Measurements from ENCODE around the gene LCOR.

Gene LCOR

GRCh38 chr10:96831867-96832720, at the start of gene LCOR:
Gene LCOR, plus strand, starts transcription at chr10:96832298. Its CDS starts 116,760 bp downstream, at chr10:96949058.
- no peak for TF ChIP-seq SNAI2 (CRISPR knock-in tag; IDR thresholded peaks at IDR 0.05)
- no peak for TF ChIP-seq CSRNP3 (CRISPR knock-in tag; IDR thresholded peaks at IDR 0.05)
- TF ChIP-seq ESRRG (CRISPR knock-in tag; IDR thresholded peaks at IDR 0.05) = no peak
- TF ChIP-seq PATZ1 (CRISPR knock-in tag; IDR thresholded peaks at IDR 0.05; ENCODE audit: borderline replicate concordance) = 0 out of 2 replicates have a peak, but pooled peaks have one; percentile 46
- 0 out of 2 replicates have a peak, but pooled peaks have one; percentile 53 for TF ChIP-seq ZFP3 (CRISPR knock-in tag; IDR thresholded peaks at IDR 0.05)
- 0 out of 2 replicates have a peak, but pooled peaks have one; percentile 57 for TF ChIP-seq GLIS3 (CRISPR knock-in tag; IDR thresholded peaks at IDR 0.05)
- TF ChIP-seq ZFP30 (CRISPR knock-in tag; IDR thresholded peaks at IDR 0.05) = no peak
- no peak for TF ChIP-seq ZNF565 (CRISPR knock-in tag; conservative IDR thresholded peaks at IDR 0.05; ENCODE audit: low read depth)
- peak; percentile 65 for ATAC-seq

- ATAC-seq = no peak
- TF ChIP-seq ZNF565 (CRISPR knock-in tag; conservative IDR thresholded peaks at IDR 0.05; ENCODE audit: low read depth) (no peak), ZFP3 (CRISPR knock-in tag; IDR thresholded peaks at IDR 0.05) (no peak), ZNF8 (CRISPR knock-in tag; IDR thresholded peaks at IDR 0.05) (no peak), PPARA (CRISPR knock-in tag; IDR thresholded peaks at IDR 0.05; ENCODE audit: borderline replicate concordance) (no peak), ZFP30 (CRISPR knock-in tag; IDR thresholded peaks at IDR 0.05) (no peak), CSRNP3 (CRISPR knock-in tag; IDR thresholded peaks at IDR 0.05) (no peak), ESRRG (CRISPR knock-in tag; IDR thresholded peaks at IDR 0.05) (no peak), ARNTL (CRISPR knock-in tag; IDR thresholded peaks at IDR 0.05; ENCODE audit: borderline replicate concordance, low read depth) (no peak), GLIS3 (CRISPR knock-in tag; IDR thresholded peaks at IDR 0.05) (no peak), SNAI2 (CRISPR knock-in tag; IDR thresholded peaks at IDR 0.05) (no peak), TSHZ2 (CRISPR knock-in tag; IDR thresholded peaks at IDR 0.05) (no peak), RARB (CRISPR knock-in tag; IDR thresholded peaks at IDR 0.05) (no peak), ZC3H10 (CRISPR knock-in tag; IDR thresholded peaks at IDR 0.05) (no peak)
Observed at GRCh38 chr10:96784253-96784652, 47.8 kb upstream of the LCOR start.

- ATAC-seq = no peak
- TF ChIP-seq PPARA (CRISPR knock-in tag; IDR thresholded peaks at IDR 0.05; ENCODE audit: borderline replicate concordance) (no peak), GLIS3 (CRISPR knock-in tag; IDR thresholded peaks at IDR 0.05) (no peak), RARB (CRISPR knock-in tag; IDR thresholded peaks at IDR 0.05) (no peak), ZNF70 (CRISPR knock-in tag; IDR thresholded peaks at IDR 0.05) (no peak), BACH2 (CRISPR knock-in tag; IDR thresholded peaks at IDR 0.05; ENCODE audit: borderline replicate concordance) (no peak), TSHZ2 (CRISPR knock-in tag; IDR thresholded peaks at IDR 0.05) (no peak), POU6F1 (CRISPR knock-in tag; IDR thresholded peaks at IDR 0.05; ENCODE audit: borderline replicate concordance, low read depth) (no peak), CSDC2 (CRISPR knock-in tag; IDR thresholded peaks at IDR 0.05) (no peak), ZNF565 (CRISPR knock-in tag; conservative IDR thresholded peaks at IDR 0.05; ENCODE audit: low read depth) (no peak)
Observed at GRCh38 chr10:96789571-96790108, 42.5 kb upstream of the LCOR start.

Measured in SK-N-SH treated with all-trans-retinoic acid at 6 μM for 48 hours (cell line).